Bone marrow (tissue), 2 donors: ENCODE measurements around the gene GMPR.
"Not testable (repeated sequence)": the region's sequence is repeated elsewhere in the genome, so short reads cannot be mapped to it uniquely, and the experiment has no call there.

Experiments
- DNase-seq, 2 donors: peaks; one replicate each; lab custom pipeline; 2025; lab: John Stamatoyannopoulos, UW

The GMPR gene

GRCh38 chr6:16248271-16248853 is 10.0 kb downstream of the GMPR start:
- DNase-seq: no peak

- DNase-seq: no peak
Measured at GRCh38 chr6:16249971-16250370, 11.6 kb downstream of the GMPR start.

- DNase-seq: no peak
Measured at GRCh38 chr6:16251706-16252105, 13.3 kb downstream of the GMPR start.

GRCh38 chr6:16252686-16253299 is 14.4 kb downstream of the GMPR start:
- no peak for DNase-seq

DNA sequence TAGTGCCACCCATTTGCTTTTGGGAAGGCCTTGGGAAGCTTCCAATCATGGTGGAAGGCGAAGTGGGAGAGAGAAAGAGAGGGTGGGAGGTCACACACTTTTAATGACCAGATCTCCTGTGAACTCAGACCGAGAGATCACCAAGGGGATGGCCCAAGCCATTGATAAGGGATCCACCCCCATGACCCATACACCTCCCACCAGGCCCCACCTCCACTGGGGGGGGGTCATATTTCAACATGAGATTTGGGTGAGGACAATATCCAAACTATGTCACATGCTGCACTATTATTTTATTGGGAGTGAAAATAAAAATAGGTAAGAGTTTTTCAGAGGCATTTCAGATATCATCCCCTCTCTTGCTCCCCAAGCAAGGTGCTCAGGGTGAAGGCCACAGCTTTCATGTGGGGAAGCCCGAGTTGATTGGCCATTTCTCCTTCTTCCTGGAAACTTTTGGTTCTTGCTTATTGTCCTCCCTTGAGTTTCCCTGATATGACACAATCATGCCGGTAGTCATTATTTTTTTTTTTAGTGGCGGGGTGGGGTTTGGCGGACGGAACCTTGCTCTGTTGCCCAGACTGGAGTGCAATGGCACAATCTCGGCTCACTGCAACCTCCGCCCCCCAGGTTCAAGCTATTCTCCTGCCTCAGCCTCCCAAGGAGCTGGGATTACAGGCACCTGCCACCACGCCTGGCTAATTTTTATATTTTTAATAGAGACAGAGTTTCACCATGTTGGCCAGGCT is 15.2 kb downstream of the GMPR start:
- no peak for DNase-seq

DNA sequence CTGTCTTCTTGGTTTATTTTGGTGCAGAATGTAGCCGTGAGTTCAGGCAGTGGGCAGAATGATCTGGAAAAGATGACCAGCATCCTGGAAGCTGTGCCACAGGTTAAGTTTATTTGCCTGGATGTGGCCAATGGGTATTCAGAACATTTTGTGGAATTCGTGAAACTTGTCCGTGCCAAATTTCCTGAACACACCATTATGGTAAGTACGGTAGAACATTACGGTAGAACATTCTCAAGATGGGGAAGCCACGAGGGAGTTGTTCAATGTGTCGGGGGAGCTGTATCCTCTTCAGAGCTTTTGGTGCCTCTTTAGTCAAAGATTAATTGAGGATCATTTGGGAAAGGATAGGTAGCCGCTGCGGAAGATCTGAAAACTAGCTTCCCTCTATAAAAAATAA is 16.1 kb downstream of the GMPR start:
- DNase-seq: no peak

GRCh38 chr6:16256781-16257180 is 18.4 kb downstream of the GMPR start:
- no peak for DNase-seq

GRCh38 chr6:16257999-16258708 is 19.8 kb downstream of the GMPR start:
- DNase-seq: no peak

GRCh38 chr6:16258709-16259075 is 20.3 kb downstream of the GMPR start:
- DNase-seq: no peak

DNA sequence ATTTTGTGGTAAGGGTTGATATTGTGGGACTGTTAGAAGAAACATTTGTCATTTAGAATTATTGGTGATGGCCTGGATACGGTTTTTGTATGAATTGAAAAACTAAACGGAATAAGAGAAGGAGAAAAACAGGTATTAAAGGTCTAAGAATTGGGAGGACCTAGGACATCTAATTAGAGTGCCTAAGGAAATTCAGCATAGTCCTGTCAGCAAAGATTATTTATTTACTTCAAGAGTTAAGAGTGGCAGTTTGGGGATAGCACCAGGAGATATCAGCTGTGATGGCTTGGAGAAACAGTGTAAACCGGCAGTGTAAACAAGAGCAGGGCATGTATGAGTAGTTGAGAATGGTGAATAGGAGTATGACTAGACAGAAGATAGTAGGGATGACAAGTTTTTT is 21.2 kb downstream of the GMPR start:
- not testable (repeated sequence) for DNase-seq

- DNase-seq: not testable (repeated sequence)
Measured at GRCh38 chr6:16260602-16261001, 22.2 kb downstream of the GMPR start.

- not testable (repeated sequence) for DNase-seq
Measured at GRCh38 chr6:16262773-16263172, 24.4 kb downstream of the GMPR start.

DNA sequence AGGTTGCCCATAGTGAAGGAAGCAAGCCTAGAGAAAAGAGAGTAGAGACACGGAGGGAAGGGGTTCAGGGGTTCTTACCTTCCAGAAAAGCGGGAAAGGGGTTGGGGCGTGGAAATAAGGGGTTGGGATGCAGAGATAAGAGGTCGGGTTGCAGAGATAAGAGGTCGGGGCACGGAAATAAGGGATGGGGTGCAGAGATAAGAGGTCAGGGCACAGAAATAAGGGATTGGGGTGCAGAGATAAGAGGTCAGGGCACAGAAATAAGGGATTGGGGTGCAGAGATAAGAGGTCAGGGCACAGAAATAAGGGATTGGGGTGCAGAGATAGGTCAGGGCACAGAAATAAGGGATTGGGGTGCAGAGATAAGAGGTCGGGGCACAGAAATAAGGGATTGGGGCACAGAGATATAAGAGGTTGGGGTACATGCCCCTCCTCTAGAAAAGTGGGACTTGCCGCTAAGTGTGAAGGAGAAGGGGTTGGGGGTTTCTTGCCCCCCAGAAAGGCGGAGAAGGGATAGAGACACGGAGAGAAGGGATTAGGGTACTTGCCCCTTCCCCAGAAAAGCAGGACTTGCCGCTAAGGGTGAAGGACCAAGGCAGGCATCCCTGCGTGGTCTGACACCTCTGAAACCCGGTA is 25.2 kb downstream of the GMPR start:
- DNase-seq: not testable (repeated sequence)

DNA sequence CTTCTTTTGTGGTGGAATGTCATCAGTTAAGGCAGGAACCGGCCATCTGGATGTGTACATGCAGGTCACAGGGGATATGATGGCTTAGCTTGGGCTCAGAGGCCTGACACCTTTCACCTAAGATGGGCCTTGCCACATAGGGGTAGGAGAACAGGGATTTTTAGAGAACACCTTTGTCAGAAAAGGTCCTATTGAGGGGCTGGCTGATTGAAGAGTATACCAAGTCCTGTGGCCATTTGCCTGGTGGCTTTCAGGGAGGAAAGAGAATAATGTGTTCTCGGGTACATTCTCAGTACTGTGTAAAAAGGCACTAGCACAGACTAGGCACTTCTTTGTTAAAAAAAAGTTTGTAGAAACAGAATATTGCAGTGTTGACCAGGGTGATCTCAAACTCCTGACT is 26.4 kb downstream of the GMPR start:
- no peak for DNase-seq

DNA sequence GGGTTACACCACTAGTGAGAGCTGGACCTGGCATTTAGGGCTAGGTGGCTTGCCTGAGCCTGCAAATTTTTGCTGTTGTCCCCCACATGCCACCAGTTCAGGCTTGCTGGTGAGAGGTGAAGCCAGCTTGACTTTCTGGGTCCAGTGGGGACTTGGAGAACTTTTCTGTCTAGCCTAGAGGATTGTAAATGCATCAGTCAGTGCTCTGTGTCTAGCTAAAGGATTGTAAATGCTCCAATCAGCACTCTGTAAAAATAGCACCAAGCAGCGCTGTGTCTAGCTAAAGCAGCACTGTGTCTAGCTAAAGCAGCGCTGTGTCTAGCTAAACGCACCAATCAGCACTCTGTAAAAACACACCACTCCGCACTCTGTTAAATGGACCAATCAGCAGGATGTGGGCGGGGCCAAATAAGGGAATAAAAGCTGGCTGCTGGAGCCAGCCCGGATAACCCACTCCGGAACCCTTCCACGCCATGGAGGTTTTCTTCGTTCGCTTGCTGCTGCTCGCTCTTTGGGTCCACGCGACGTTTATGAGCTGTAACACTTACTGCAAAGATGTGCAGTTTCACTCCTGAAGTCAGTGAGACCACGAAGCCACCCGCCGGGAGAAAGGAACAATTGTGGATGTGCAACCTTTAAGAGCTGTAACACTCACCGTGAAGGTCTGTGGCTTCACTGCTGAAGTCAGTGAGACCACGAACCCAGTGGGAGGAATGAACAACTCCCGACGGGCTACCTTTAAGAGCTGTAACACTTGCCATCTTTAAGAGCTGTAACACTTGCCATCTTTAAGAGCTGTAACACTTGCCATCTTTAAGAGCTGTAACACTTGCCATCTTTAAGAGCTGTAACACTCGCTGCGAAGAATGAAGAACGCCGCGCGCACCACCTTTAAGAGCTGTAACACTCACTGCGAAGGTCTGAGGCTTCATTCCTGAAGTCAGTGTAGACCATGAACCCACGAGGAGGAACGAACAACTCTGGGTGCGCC is 27.3 kb downstream of the GMPR start:
- DNase-seq: no peak

- DNase-seq: peak in 1 of 2 donors; percentile 83
Measured at GRCh38 chr6:16267428-16268263, 29.3 kb downstream of the GMPR start.

DNA sequence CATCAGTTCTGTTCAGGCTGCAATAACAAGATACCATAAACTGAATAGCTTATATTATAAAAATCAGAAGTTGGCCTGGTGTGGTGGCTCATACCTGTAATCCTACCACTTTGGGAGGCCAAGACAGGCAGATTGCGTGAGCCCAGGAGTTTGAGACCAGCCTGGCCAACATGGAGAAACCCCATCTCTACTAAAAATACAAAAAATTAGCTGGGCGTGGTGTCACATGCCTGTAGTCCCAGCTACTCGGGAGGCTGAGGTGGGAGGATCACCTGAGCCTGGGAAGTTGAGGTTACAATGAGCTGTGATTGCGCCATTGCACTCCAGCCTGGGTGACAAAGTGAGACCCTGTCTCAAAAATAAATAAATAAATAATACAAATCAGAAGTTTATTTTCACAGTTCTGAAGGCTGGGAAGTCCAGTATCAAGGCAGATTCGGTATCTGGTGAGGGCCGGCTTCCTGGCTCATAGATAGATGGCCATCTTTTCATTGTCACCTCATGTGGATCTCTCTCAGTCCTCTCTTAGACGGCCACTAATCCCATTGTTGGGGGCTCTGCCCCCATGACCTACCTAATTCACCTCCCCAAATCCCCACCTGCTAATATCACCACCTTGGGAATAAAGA is 31.2 kb downstream of the GMPR start:
- not testable (repeated sequence) for DNase-seq

GRCh38 chr6:16270178-16270794 is 31.9 kb downstream of the GMPR start:
- DNase-seq: no peak

DNA sequence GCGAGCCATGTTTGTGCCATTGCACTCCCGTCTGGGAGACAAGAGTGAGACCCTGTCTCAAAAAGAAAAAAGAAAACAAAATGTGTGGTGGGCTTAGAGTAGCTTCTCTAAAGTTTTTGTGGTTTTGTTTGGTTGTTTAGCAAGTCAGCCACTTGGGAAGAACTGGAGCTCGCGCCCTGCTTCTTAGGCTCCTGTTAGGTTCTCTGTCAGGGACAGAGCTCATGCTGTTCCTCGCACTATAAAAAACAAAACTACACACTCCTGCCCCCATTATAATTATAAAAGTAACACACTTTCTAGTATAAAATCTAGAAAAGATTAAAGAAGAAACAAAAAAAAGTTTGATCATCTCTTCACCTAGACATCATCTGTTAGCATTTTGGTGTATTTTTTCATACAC is 33.0 kb downstream of the GMPR start:
- no peak for DNase-seq
